ENCODE measurements around the gene SYT6.

DNA sequence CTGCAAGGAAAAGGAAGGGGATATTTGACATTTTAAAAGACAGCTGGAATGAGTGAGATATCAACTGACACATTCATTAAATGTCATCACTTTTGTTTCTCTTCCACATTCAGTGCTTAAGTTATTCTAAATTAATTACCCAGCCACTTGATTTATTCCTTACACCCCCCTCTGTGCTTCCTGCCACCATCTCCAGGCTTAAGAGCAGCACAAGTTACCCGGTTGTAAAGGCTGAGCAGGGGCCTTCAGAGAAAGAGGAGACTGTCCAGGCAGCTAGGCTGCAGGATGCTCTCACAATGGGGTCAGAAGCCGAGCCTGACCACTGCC is 71.4 kb downstream of the SYT6 start:
- TF ChIP-seq SIN3A (IDR thresholded peaks at IDR 0.05; ENCODE audit: low read depth) (no peak), EZH2phosphoT487 (IDR thresholded peaks at IDR 0.05; ENCODE audit: borderline replicate concordance) (no peak)
